Adrenal gland (tissue), 12 donors: ENCODE results near the gene GPC1. TPM values are rescaled to one million over a fixed set of nuclear protein-coding genes. Genes with fewer than 3 reads are reported as not detected.

Source experiments
- DNase-seq, 7 donors: peaks; one replicate each; pipeline ENCODE4 v3.0.0-alpha.2; 2019 to 2020
- H3K27ac ChIP-seq, 5 donors: fragments of 200-600 bp; sonication (generic) in 4 of 5; 1 replicate in 3 of 5; 2 replicates in 2 of 5; pipeline versions ENCODE4 v1.5.1 to v1.8.0; 2016 to 2020; ENCODE audit warnings: mild to moderate bottlenecking in 1 of 5
- H3K27me3 ChIP-seq: fragments of 200-600 bp; 2 replicates; pipeline ENCODE4 v1.8.0; 2021
- H3K36me3 ChIP-seq, 2 donors: fragments of 200-600 bp; replicated peaks in 1 of 2; 1 replicate in 1 of 2; 2 replicates in 1 of 2; pipeline versions ENCODE4 v1.5.1 to v1.8.0; 2018 to 2022
- H3K4me1 ChIP-seq, 2 donors: fragments of 200-600 bp; replicated peaks in 1 of 2; 1 replicate in 1 of 2; 2 replicates in 1 of 2; pipeline versions ENCODE4 v1.5.1 to v1.8.0; 2018 to 2021
- H3K4me3 ChIP-seq, 4 donors: fragments of 200-600 bp; sonication (generic) in 3 of 4; one replicate each; pipeline ENCODE4 v1.5.1; 2016 to 2018
- H3K9me3 ChIP-seq, 3 donors: fragments of 200-600 bp; sonication (generic) in 1 of 3; replicated peaks in 1 of 3; 1 replicate in 2 of 3; 2 replicates in 1 of 3; pipeline versions ENCODE4 v1.5.1 to v1.8.0; 2016 to 2021
- POLR2A ChIP-seq, 2 donors: fragments of 450-650 bp; IDR thresholded peaks; one replicate each; pipeline ENCODE4 v1.6.1; 2017; ENCODE audit warnings: antibody characterized with exemption in 2 of 2, mild to moderate bottlenecking in 2 of 2, moderate library complexity in 1 of 2
- WGBS, 4 donors: extraction: QIAGEN DNeasy Blood & Tissue Kit in 2 of 4; methylation state at CpG; one replicate each; pipeline versions ENCODE4 v1.1.5 to v1.1.7; 2013 to 2017; 5-methylcytosine and 5-hydroxymethylcytosine counted together
- intact Hi-C, 2 donors: fragments of 100-400 bp; cut with DNase I; formaldehyde crosslinking; loops; one replicate each; pipeline versions ENCODE4 v1.14.1 to v1.15.0; 2022 to 2023
- polyA plus RNA-seq, 3 donors: library from polyadenylated mRNA; stranded (reverse); fragments of 200-250 nt in 2 of 3; fragments of 350-450 nt in 1 of 3; fragmentation: Illumina TruSeq in 1 of 3; extraction: RNeasy Lipid Tissue Mini Kit (QIAGEN cat#74804) in 1 of 3; gene quantifications; one replicate each; pipeline ENCODE4 v1.2.3, GENCODE V29; 2013 to 2014
- total RNA-seq, 9 donors: library from RNA; depleted of rRNA in 4 of 9; stranded (reverse); fragments of >200 nt in 4 of 9; fragments of 120-200 nt in 1 of 9; fragmentation: NEBNext Ultra II Directional in 1 of 9; extraction: Animal tissue kit (Norgen Biotek cat#: 25700) in 1 of 9; gene quantifications; one replicate each; pipeline versions ENCODE4 v1.1.0 to v1.2.4, GENCODE V29; 2013 to 2023
- TF ChIP-seq, protein P1 (sequence below), 6 experiments: fragments of 450-650 bp in 4 of 6; fragments of 200-600 bp in 2 of 6; sonication (generic) in 1 of 6; IDR thresholded peaks; 1 replicate in 5 of 6; 2 replicates in 1 of 6; pipeline versions ENCODE4 v1.5.1 to v1.8.0; 2016 to 2021; ENCODE audit warnings: antibody characterized with exemption in 6 of 6, mild to moderate bottlenecking in 2 of 6, moderate library complexity in 1 of 6
- donor health status: healthy with polysubstance abuse.
- donor health status: Bipolar disorder and iron deficiency.
- donor health status: DM: yes; HTN: yes; CAD: no.
- donor health status: DM: no; HTN: no; CAD: no.
- donor health status: DM: no; HTN: no; CAD: no.
- donor health status: DM: yes; HTN: yes; CAD: no.

GPC1 gene
- total and polyA plus RNA-seq, 12 donors: 11.8 to 202 (median 132) TPM

GRCh38 chr2:240443891-240444301, 8.4 kb downstream of the GPC1 start:
- H3K4me1 ChIP-seq: peaks cover 14 to 24% of the 10 kb centered on the region in 2 donors
- H3K4me3 ChIP-seq: no peak overlapping the region
- TF ChIP-seq, protein P1, sequence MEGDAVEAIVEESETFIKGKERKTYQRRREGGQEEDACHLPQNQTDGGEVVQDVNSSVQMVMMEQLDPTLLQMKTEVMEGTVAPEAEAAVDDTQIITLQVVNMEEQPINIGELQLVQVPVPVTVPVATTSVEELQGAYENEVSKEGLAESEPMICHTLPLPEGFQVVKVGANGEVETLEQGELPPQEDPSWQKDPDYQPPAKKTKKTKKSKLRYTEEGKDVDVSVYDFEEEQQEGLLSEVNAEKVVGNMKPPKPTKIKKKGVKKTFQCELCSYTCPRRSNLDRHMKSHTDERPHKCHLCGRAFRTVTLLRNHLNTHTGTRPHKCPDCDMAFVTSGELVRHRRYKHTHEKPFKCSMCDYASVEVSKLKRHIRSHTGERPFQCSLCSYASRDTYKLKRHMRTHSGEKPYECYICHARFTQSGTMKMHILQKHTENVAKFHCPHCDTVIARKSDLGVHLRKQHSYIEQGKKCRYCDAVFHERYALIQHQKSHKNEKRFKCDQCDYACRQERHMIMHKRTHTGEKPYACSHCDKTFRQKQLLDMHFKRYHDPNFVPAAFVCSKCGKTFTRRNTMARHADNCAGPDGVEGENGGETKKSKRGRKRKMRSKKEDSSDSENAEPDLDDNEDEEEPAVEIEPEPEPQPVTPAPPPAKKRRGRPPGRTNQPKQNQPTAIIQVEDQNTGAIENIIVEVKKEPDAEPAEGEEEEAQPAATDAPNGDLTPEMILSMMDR (IDR thresholded peaks at IDR 0.05): no peak
- TF ChIP-seq POLR2A (IDR thresholded peaks at IDR 0.05): no peak
- no peaks in the 10 kb centered on the region for H3K36me3 ChIP-seq
- no peaks in the 10 kb centered on the region for H3K27me3 ChIP-seq
- WGBS, 4 donors: 52 to 65% (median 54%) methylated on average over 16 to 17 of the region's 17 CpGs; no CpG with 5 or more reads in 1 of the 4 donors
- DNase-seq: peak in 4 of 7 donors; percentile 63 to 76 (median 66)
- no peaks in the 10 kb centered on the region for H3K9me3 ChIP-seq
- H3K27ac ChIP-seq: peak overlapping the region in 1 of 5 donors; percentile 39
- intact Hi-C loops: loop anchor here in 1 of 2 donors (5.0 kb wide), 1 partner anchor 292 kb away; no protein-coding TSS in a partner anchor

GRCh38 chr2:240444464-240444863, 9.0 kb downstream of the GPC1 start:
- Histone ChIP-seq H3K4me3 (no peak overlapping the region), H3K9me3 (no peaks in the 10 kb centered on the region), H3K27me3 (no peaks in the 10 kb centered on the region), H3K27ac (no peak overlapping the region), H3K4me1 (peaks cover 12 to 24% of the 10 kb centered on the region in 2 donors), H3K36me3 (no peaks in the 10 kb centered on the region)
- no peak for DNase-seq
- TF ChIP-seq, protein P1 (IDR thresholded peaks at IDR 0.05): no peak
- no peak for TF ChIP-seq POLR2A (IDR thresholded peaks at IDR 0.05)
- intact Hi-C loops: loop anchor here in 1 of 2 donors (5.0 kb wide), 1 partner anchor 292 kb away; no protein-coding TSS in a partner anchor
- 93 to 95% methylated on average over 16 of the region's 16 CpGs; no CpG with 5 or more reads in 2 of the 4 donors for WGBS, 4 donors

- no peak for TF ChIP-seq POLR2A (IDR thresholded peaks at IDR 0.05)
- TF ChIP-seq, protein P1 (IDR thresholded peaks at IDR 0.05): no peak
- no peak for DNase-seq
- 81 to 94% (median 86%) methylated on average over 16 to 24 of the region's 24 CpGs for WGBS, 4 donors
- Histone ChIP-seq H3K4me1 (peaks cover 16 to 30% of the 10 kb centered on the region in 2 donors), H3K27ac (no peak overlapping the region), H3K4me3 (no peak overlapping the region), H3K9me3 (no peaks in the 10 kb centered on the region), H3K36me3 (no peaks in the 10 kb centered on the region), H3K27me3 (no peaks in the 10 kb centered on the region)
- intact Hi-C loops: no loop called here
Observed at GRCh38 chr2:240445961-240446663, 10.6 kb downstream of the GPC1 start.

- H3K36me3 ChIP-seq: no peaks in the 10 kb centered on the region
- peaks cover 19 to 34% of the 10 kb centered on the region in 2 donors for H3K4me1 ChIP-seq
- no peaks in the 10 kb centered on the region for H3K9me3 ChIP-seq
- H3K4me3 ChIP-seq: no peak overlapping the region
- H3K27ac ChIP-seq: no peak overlapping the region
- DNase-seq: no peak
- intact Hi-C loops: no loop called here
- no peak for TF ChIP-seq POLR2A (IDR thresholded peaks at IDR 0.05)
- TF ChIP-seq, protein P1 (IDR thresholded peaks at IDR 0.05): no peak
- no peaks in the 10 kb centered on the region for H3K27me3 ChIP-seq
- WGBS, 4 donors: 84 to 96% (median 95%) methylated on average over 5 to 12 of the region's 12 CpGs
Observed at GRCh38 chr2:240446664-240447175, 11.3 kb downstream of the GPC1 start.
